Measurements from ENCODE around the gene NDUFS8. TPM values are rescaled to one million over a fixed set of nuclear protein-coding genes. Genes with fewer than 3 reads are reported as not detected.

The NDUFS8 gene
- total RNA-seq, 4 donors from 2014 or later: 69.8 to 143 (median 80.2) TPM

GRCh38 chr11:68020575-68020974 lies 9.9 kb upstream of the NDUFS8 start:
- TF ChIP-seq CTCF (IDR thresholded peaks at IDR 0.05; ENCODE audit: low read depth): no peak

GRCh38 chr11:68021167-68021787 lies 9.2 kb upstream of the NDUFS8 start:
- no peak for TF ChIP-seq CTCF (IDR thresholded peaks at IDR 0.05; ENCODE audit: low read depth)

GRCh38 chr11:68022531-68022930 lies 8.0 kb upstream of the NDUFS8 start:
- TF ChIP-seq CTCF (IDR thresholded peaks at IDR 0.05; ENCODE audit: low read depth): no peak

- no peak for TF ChIP-seq CTCF (IDR thresholded peaks at IDR 0.05; ENCODE audit: low read depth)
These were observed 6.0 kb upstream of the NDUFS8 start for GRCh38 chr11:68024508-68024907.

- no peak for TF ChIP-seq CTCF (IDR thresholded peaks at IDR 0.05; ENCODE audit: low read depth)
These were observed 5.4 kb upstream of the NDUFS8 start for GRCh38 chr11:68025047-68025446.

- no peak for TF ChIP-seq CTCF (IDR thresholded peaks at IDR 0.05; ENCODE audit: low read depth)
These were observed 3.9 kb upstream of the NDUFS8 start for GRCh38 chr11:68026391-68027105.

GRCh38 chr11:68027667-68028066 lies 2.8 kb upstream of the NDUFS8 start:
- no peak for TF ChIP-seq CTCF (IDR thresholded peaks at IDR 0.05; ENCODE audit: low read depth)
